Measurements from ENCODE around the gene RNF207. TPM values are rescaled to one million over a fixed set of nuclear protein-coding genes. Genes with fewer than 3 reads are reported as not detected.
A peak's percentile ranks its signal among the peaks of the same experiment; 100 is the strongest.

RNF207 gene
- total and polyA plus RNA-seq, 2 donors (not counting 1 experiment from before 2014, with no cell fraction given) = 2.6 to 17.2 TPM

DNA sequence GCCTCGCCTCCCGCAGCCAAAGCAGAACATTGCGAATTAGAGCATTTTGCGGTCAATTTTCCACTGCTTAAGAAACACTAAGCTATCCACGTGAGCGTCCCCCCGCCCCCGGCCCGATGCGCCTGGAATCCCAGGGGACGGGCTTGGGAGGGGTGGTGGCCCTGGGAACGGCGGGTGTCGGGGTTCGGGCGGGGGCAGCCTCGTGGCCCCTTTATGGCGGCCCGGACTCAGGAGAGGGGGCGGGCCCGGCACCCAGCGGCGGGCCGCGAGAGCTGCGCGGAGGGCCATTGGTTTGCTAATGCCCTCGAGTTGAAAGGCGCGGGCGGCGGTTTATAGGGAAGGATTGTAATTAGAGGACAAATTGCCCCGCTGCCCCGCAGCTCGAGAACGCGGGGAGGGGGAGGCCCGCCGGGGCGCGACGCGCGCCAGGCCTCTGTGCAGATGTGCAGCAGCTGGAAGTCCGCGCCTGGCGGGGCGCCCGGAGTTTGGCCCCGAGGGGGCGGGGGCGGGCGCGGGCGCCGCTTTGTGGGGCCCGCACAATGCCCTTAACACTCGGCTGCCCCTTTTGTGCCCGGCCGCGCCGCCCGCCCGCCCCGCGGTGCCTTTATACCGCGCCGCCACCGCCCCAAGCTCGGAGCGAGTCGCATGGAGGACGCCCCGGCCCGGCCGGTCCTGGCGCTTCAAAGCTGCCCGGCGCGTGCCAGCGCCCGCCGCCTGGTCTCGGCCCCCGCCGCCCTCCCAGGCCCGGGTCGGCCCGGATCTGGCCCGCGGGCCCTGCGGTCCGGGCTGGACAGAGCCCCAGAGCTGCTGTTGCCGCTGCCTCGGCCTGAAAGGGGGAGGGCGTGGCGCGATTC lies 36.2 kb downstream of the RNF207 start:
- no peak overlapping the region for H3K27ac ChIP-seq (ENCODE audit: insufficient read depth, low read length)
- no peaks in the 10 kb centered on the region for H4K20me1 ChIP-seq (ENCODE audit: control insufficient read depth, extremely low read depth, insufficient read depth, low read length)
- H3K4me3 ChIP-seq (replicated peaks in 1 of 4; ENCODE audit: control extremely low read depth in 1 of 4, insufficient read depth in 1 of 4, low read depth in 3 of 4, low read length in 4 of 4) = peak overlapping the region in 1 of 4 experiments; percentile 22
- peaks cover 29% of the 10 kb centered on the region for H3K27me3 ChIP-seq (ENCODE audit: control insufficient read depth, insufficient read depth, low read length)
- no peaks in the 10 kb centered on the region for H3K9me3 ChIP-seq (ENCODE audit: control insufficient read depth, insufficient read depth, low read depth, low read length)
- peak; percentile 89 for TF ChIP-seq EZH2 (IDR thresholded peaks at IDR 0.05; ENCODE audit: low read length, missing control alignments)
- no peak for TF ChIP-seq CTCF (conservative IDR thresholded peaks at IDR 0.05 in 1 of 2, IDR thresholded peaks at IDR 0.05 in 1 of 2; ENCODE audit: low read depth in 1 of 2, low read length in 2 of 2)
- DNase-seq (ENCODE audit: low read depth in 2 of 2) = no peak
- no peak overlapping the region for H3K9ac ChIP-seq (ENCODE audit: insufficient read depth, low read length)
- no peaks in the 10 kb centered on the region for H3K36me3 ChIP-seq (ENCODE audit: control insufficient read depth, insufficient read depth, low read length)
- peaks cover 5% of the 10 kb centered on the region for H3K4me1 ChIP-seq (ENCODE audit: control insufficient read depth, extremely low read depth, insufficient read depth, low read length)
- H3K4me2 ChIP-seq (ENCODE audit: extremely low read depth, insufficient read depth, low read length) = no peak overlapping the region
- no peak overlapping the region for H2AFZ ChIP-seq (ENCODE audit: low read length)
- no peaks in the 10 kb centered on the region for H3K79me2 ChIP-seq (ENCODE audit: control insufficient read depth, insufficient read depth, low read length)

DNA sequence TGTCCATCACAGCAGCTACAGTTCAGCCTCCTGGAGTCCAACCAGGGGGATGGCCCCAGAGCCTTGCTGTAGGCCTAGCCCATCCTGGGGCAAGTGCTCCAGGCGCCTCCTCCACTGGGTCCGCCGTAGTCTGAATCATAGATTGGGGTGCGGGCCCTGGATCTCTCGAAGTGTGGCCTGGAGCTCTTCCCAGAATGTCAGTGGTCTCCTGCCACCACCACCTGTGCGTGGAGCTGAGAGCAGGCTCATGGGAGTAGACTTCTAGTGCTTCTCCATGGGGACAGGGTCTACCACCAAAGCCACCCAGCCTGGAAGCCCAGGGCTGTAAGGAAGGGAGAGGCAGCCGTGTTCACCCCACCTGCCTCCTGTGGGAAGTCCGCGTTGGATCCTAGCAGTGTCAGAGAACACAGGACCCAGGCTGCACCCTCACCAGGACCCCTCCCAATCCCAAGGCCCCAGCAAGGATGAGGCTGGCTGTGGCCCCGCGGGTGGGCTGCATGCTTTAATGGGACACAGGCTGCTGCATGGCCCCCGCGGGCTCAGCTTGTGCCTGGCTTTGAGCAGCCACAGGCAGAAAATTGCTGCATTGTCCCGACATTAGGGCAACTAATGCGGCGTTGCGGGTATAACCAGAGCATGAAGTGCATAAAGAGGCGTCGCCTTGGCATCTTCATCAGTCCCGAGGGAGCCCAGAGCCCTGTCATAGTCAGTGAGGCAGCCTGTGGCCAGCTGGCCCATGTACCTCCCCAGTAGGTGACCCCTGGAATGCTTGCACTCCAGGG lies 37.3 kb downstream of the RNF207 start:
- DNase-seq (ENCODE audit: low read depth in 2 of 2) = no peak
- H3K27ac ChIP-seq (ENCODE audit: insufficient read depth, low read length) = no peak overlapping the region
- H3K79me2 ChIP-seq (ENCODE audit: control insufficient read depth, insufficient read depth, low read length) = no peaks in the 10 kb centered on the region
- TF ChIP-seq EZH2 (IDR thresholded peaks at IDR 0.05; ENCODE audit: low read length, missing control alignments) = peak; percentile 96
- TF ChIP-seq CTCF (conservative IDR thresholded peaks at IDR 0.05 in 1 of 2, IDR thresholded peaks at IDR 0.05 in 1 of 2; ENCODE audit: low read depth in 1 of 2, low read length in 2 of 2) = no peak
- H3K9ac ChIP-seq (ENCODE audit: insufficient read depth, low read length) = no peak overlapping the region
- H3K4me3 ChIP-seq (replicated peaks in 1 of 4; ENCODE audit: control extremely low read depth in 1 of 4, insufficient read depth in 1 of 4, low read depth in 3 of 4, low read length in 4 of 4) = no peak overlapping the region
- no peaks in the 10 kb centered on the region for H3K36me3 ChIP-seq (ENCODE audit: control insufficient read depth, insufficient read depth, low read length)
- peaks cover 29% of the 10 kb centered on the region for H3K27me3 ChIP-seq (ENCODE audit: control insufficient read depth, insufficient read depth, low read length)
- H2AFZ ChIP-seq (ENCODE audit: low read length) = no peak overlapping the region
- H4K20me1 ChIP-seq (ENCODE audit: control insufficient read depth, extremely low read depth, insufficient read depth, low read length) = no peaks in the 10 kb centered on the region
- no peaks in the 10 kb centered on the region for H3K9me3 ChIP-seq (ENCODE audit: control insufficient read depth, insufficient read depth, low read depth, low read length)
- H3K4me1 ChIP-seq (ENCODE audit: control insufficient read depth, extremely low read depth, insufficient read depth, low read length) = peaks cover 5% of the 10 kb centered on the region
- H3K4me2 ChIP-seq (ENCODE audit: extremely low read depth, insufficient read depth, low read length) = no peak overlapping the region

DNA sequence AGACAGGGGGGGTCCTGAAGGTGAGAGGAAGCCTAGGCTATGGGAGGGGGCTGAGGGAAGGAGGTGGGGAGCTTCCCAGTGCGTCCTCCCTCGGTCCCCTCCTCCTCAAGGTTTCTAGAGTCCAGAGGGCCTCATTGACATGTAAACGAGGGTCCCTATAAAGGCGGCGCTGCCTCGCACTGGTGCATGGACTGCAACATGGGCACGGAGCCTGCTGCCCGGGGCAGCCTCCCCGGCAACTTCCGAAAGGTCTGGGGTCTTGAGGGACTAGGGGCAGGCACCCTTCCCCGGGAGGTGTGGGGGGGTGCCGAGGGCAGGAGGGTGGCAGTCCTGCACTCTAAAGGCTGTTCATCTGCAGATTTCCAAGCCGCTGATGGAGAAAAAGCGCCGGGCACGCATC lies 38.1 kb downstream of the RNF207 start, which contains the start of gene HES3:
Gene HES3, plus strand, starts transcription at position 187 of the 400 bp plus-strand sequence. Its CDS starts 187 bp downstream, at position 374.
- Histone ChIP-seq H3K4me1 (ENCODE audit: control insufficient read depth, extremely low read depth, insufficient read depth, low read length) (peaks cover 5% of the 10 kb centered on the region), H3K9ac (ENCODE audit: insufficient read depth, low read length) (no peak within 1 kb of the TSS), H3K79me2 (ENCODE audit: control insufficient read depth, insufficient read depth, low read length) (no peaks in the 10 kb centered on the region), H2AFZ (ENCODE audit: low read length) (no peak within 1 kb of the TSS), H3K4me2 (ENCODE audit: extremely low read depth, insufficient read depth, low read length) (no peak within 1 kb of the TSS), H4K20me1 (ENCODE audit: control insufficient read depth, extremely low read depth, insufficient read depth, low read length) (no peaks in the 10 kb centered on the region), H3K9me3 (ENCODE audit: control insufficient read depth, insufficient read depth, low read depth, low read length) (no peaks in the 10 kb centered on the region), H3K27me3 (ENCODE audit: control insufficient read depth, insufficient read depth, low read length) (peaks cover 29% of the 10 kb centered on the region), H3K36me3 (ENCODE audit: control insufficient read depth, insufficient read depth, low read length) (no peaks in the 10 kb centered on the region), H3K27ac (ENCODE audit: insufficient read depth, low read length) (no peak within 1 kb of the TSS), H3K4me3 (replicated peaks in 1 of 4; ENCODE audit: control extremely low read depth in 1 of 4, insufficient read depth in 1 of 4, low read depth in 3 of 4, low read length in 4 of 4) (no peak within 1 kb of the TSS)
- no peak for DNase-seq (ENCODE audit: low read depth in 2 of 2)
- TF ChIP-seq EZH2 (IDR thresholded peaks at IDR 0.05; ENCODE audit: low read length, missing control alignments) (no peak), CTCF (conservative IDR thresholded peaks at IDR 0.05 in 1 of 2, IDR thresholded peaks at IDR 0.05 in 1 of 2; ENCODE audit: low read depth in 1 of 2, low read length in 2 of 2) (no peak)
